ENCODE data around the gene CABP1. TPM values are rescaled to one million over a fixed set of nuclear protein-coding genes. Genes with fewer than 3 reads are reported as not detected.

The CABP1 gene
- total and polyA plus RNA-seq, 2 experiments from 2014 or later: 5.1 to 5.2 TPM

- TF ChIP-seq ZNF462 (CRISPR knock-in tag; IDR thresholded peaks at IDR 0.05) (no peak), CREB1 (CRISPR knock-in tag; IDR thresholded peaks at IDR 0.05; ENCODE audit: low read depth) (no peak)
Observed at GRCh38 chr12:120663741-120664140, 23.3 kb downstream of the CABP1 start (continued).

- peak overlapping the region; percentile 37; the same call in 1 of the 2 replicates for H3K27ac Mint-ChIP-seq
- H3K4me3 Mint-ChIP-seq: no peak overlapping the region
- H3K79me2 ChIP-seq (replicated peaks; ENCODE audit: insufficient read depth): no peaks in the 10 kb centered on the region
- H3F3A ChIP-seq (replicated peaks; ENCODE audit: low read depth): peaks cover 6% of the 10 kb centered on the region
- peak; percentile 6; the same call in 2 of the 3 replicates for ATAC-seq
- DNase-seq (ENCODE audit: low spot score): no peak
- no peak overlapping the region for H3K4me3 ChIP-seq
- no peaks in the 10 kb centered on the region for H4K20me1 ChIP-seq (replicated peaks; ENCODE audit: insufficient read depth)
- H3K27me3 Mint-ChIP-seq (ENCODE audit: insufficient read depth, low read depth, poor library complexity): peaks cover 7% of the 10 kb centered on the region
- no peak overlapping the region for H3K4me2 ChIP-seq
- no peaks in the 10 kb centered on the region for H3K36me3 Mint-ChIP-seq (ENCODE audit: low read depth)
- 0 out of 2 replicates have a peak overlapping the region, but pooled peaks have one; percentile 19 for H3K27ac ChIP-seq (ENCODE audit: low read depth)
- H2AFZ ChIP-seq: no peak overlapping the region; the same call in 1 of the 2 replicates
- no peak for TF ChIP-seq ETS1 (IDR thresholded peaks at IDR 0.05)
- no peak for TF ChIP-seq EZH2phosphoT487 (IDR thresholded peaks at IDR 0.05; ENCODE audit: unreplicated experiment)
- TF ChIP-seq REST (IDR thresholded peaks at IDR 0.05; ENCODE audit: unreplicated experiment): no peak
- TF ChIP-seq CTCF (conservative IDR thresholded peaks at IDR 0.05; ENCODE audit: low read depth in 2 of 2): no peak
- TF ChIP-seq JUNB (IDR thresholded peaks at IDR 0.05; ENCODE audit: unreplicated experiment): no peak
- TF ChIP-seq EZH2 (IDR thresholded peaks at IDR 0.05; ENCODE audit: low read depth, unreplicated experiment): no peak
- no peaks in the 10 kb centered on the region for H3K9me2 ChIP-seq (ENCODE audit: insufficient read depth)
- H3K4me1 ChIP-seq (ENCODE audit: insufficient read depth): peaks cover 32% of the 10 kb centered on the region
- H3K27me3 ChIP-seq (ENCODE audit: insufficient read depth): no peaks in the 10 kb centered on the region
- H3K4me1 Mint-ChIP-seq: peaks cover 29% of the 10 kb centered on the region
- no peaks in the 10 kb centered on the region for H3K36me3 ChIP-seq (ENCODE audit: insufficient read depth)
- H3K9me3 Mint-ChIP-seq: no peaks in the 10 kb centered on the region
Observed at GRCh38 chr12:120666571-120667390, 26.4 kb downstream of the CABP1 start.

Measured in GM23338 (cell line).